Naive B cell (primary cell): ENCODE measurements around the gene CNTN4. TPM values are rescaled to one million over a fixed set of nuclear protein-coding genes. Genes with fewer than 3 reads are reported as not detected.

ENCODE experiments used
- ATAC-seq, 2 donors: fragments of 150-1000 bp; cut with Tn5 transposase; 2 replicates each; pipeline ENCODE4 v1.10.0; 2021; ENCODE audit warnings: low read depth in 2 of 2, mild to moderate bottlenecking in 2 of 2, moderate library complexity in 2 of 2
- DNase-seq: peaks from one replicate; pipeline ENCODE4 v3.0.0; 2022
- H3K27ac Mint-ChIP-seq, 6 donors: one replicate each; pipeline ENCODE4 v1.8.0; 2020 to 2022; ENCODE audit warnings: mild to moderate bottlenecking in 6 of 6, mixed read lengths in 6 of 6, moderate library complexity in 5 of 6, inconsistent platforms in 2 of 6
- H3K27me3 Mint-ChIP-seq, 3 donors: one replicate each; pipeline ENCODE4 v1.8.0; 2021 to 2022; ENCODE audit warnings: mixed read lengths in 3 of 3, mild to moderate bottlenecking in 1 of 3
- H3K36me3 Mint-ChIP-seq, 2 donors: one replicate each; pipeline ENCODE4 v1.8.0; 2020 to 2022; ENCODE audit warnings: mixed read lengths in 2 of 2, inconsistent platforms in 1 of 2, mild to moderate bottlenecking in 1 of 2
- H3K4me1 Mint-ChIP-seq, 3 donors: one replicate each; pipeline ENCODE4 v1.8.0; 2020 to 2022; ENCODE audit warnings: mixed read lengths in 3 of 3, inconsistent platforms in 1 of 3, mild to moderate bottlenecking in 1 of 3, moderate library complexity in 1 of 3
- H3K4me3 Mint-ChIP-seq, 8 donors: one replicate each; pipeline ENCODE4 v1.8.0; 2020 to 2022; ENCODE audit warnings: mild to moderate bottlenecking in 8 of 8, mixed read lengths in 8 of 8, moderate library complexity in 8 of 8, inconsistent platforms in 2 of 8
- H3K9me3 Mint-ChIP-seq, 7 donors: one replicate each; pipeline ENCODE4 v1.8.0; 2020 to 2022; ENCODE audit warnings: mixed read lengths in 7 of 7, mild to moderate bottlenecking in 5 of 7, inconsistent platforms in 2 of 7, moderate library complexity in 1 of 7
- polyA plus RNA-seq, 6 donors: library from polyadenylated mRNA; unstranded; fragments of 300-500 nt; fragmentation: Illumina TruSeq; gene quantifications; one replicate each; pipeline ENCODE4 v1.2.3, GENCODE V29; 2021; ENCODE audit warnings: low read depth in 6 of 6

CNTN4 gene
- polyA plus RNA-seq, 6 donors from 2014 or later: not detected

- peak overlapping the region in 3 of 8 donors; percentile 8 to 21 (median 16) for H3K4me3 Mint-ChIP-seq
- peaks cover 12 to 18% (median 13%) of the 10 kb centered on the region in 3 donors for H3K4me1 Mint-ChIP-seq
- H3K9me3 Mint-ChIP-seq: no peaks in the 10 kb centered on the region
- ATAC-seq (peak; percentile 38 to 51), DNase-seq (peak; percentile 14)
- no peaks in the 10 kb centered on the region for H3K36me3 Mint-ChIP-seq
- no peak overlapping the region for H3K27ac Mint-ChIP-seq
- H3K27me3 Mint-ChIP-seq: peaks cover 0 to 7% (median 3%) of the 10 kb centered on the region in 3 donors
These were observed 983.7 kb downstream of the CNTN4 start for GRCh38 chr3:3082234-3082924.

GRCh38 chr3:3084890-3085289 lies 986.2 kb downstream of the CNTN4 start:
- DNase-seq (no peak), ATAC-seq (no peak)
- Mint-ChIP-seq H3K9me3 (no peaks in the 10 kb centered on the region), H3K4me1 (peaks cover 27 to 34% (median 28%) of the 10 kb centered on the region in 3 donors), H3K4me3 (no peak overlapping the region), H3K36me3 (no peaks in the 10 kb centered on the region), H3K27ac (peak overlapping the region in 1 of 6 donors; percentile 81), H3K27me3 (no peaks in the 10 kb centered on the region)

GRCh38 chr3:3085782-3086181 lies 987.1 kb downstream of the CNTN4 start:
- no peaks in the 10 kb centered on the region for H3K9me3 Mint-ChIP-seq
- no peak for DNase-seq
- H3K27ac Mint-ChIP-seq: no peak overlapping the region
- H3K4me1 Mint-ChIP-seq: peaks cover 27 to 34% (median 28%) of the 10 kb centered on the region in 3 donors
- ATAC-seq: no peak
- H3K36me3 Mint-ChIP-seq: no peaks in the 10 kb centered on the region
- H3K4me3 Mint-ChIP-seq: no peak overlapping the region
- no peaks in the 10 kb centered on the region for H3K27me3 Mint-ChIP-seq

- ATAC-seq: no peak
- no peak for DNase-seq
- H3K27ac Mint-ChIP-seq: peak overlapping the region in 3 of 6 donors; percentile 30 to 51 (median 44)
- no peaks in the 10 kb centered on the region for H3K27me3 Mint-ChIP-seq
- no peak overlapping the region for H3K4me3 Mint-ChIP-seq
- H3K36me3 Mint-ChIP-seq: no peaks in the 10 kb centered on the region
- peaks cover 27 to 34% (median 28%) of the 10 kb centered on the region in 3 donors for H3K4me1 Mint-ChIP-seq
- H3K9me3 Mint-ChIP-seq: no peaks in the 10 kb centered on the region
These were observed 987.6 kb downstream of the CNTN4 start for GRCh38 chr3:3086239-3086638.

- DNase-seq (no peak), ATAC-seq (no peak)
- Mint-ChIP-seq H3K9me3 (no peaks in the 10 kb centered on the region), H3K4me1 (peaks cover 26 to 27% (median 26%) of the 10 kb centered on the region in 3 donors), H3K27ac (no peak overlapping the region), H3K36me3 (no peaks in the 10 kb centered on the region), H3K27me3 (no peaks in the 10 kb centered on the region), H3K4me3 (no peak overlapping the region)
These were observed 988.6 kb downstream of the CNTN4 start for GRCh38 chr3:3087279-3087678.

GRCh38 chr3:3087716-3088465 lies 989.2 kb downstream of the CNTN4 start:
- Mint-ChIP-seq H3K36me3 (no peaks in the 10 kb centered on the region), H3K27ac (no peak overlapping the region), H3K4me3 (no peak overlapping the region), H3K27me3 (no peaks in the 10 kb centered on the region), H3K9me3 (no peaks in the 10 kb centered on the region), H3K4me1 (peaks cover 20% of the 10 kb centered on the region in 3 donors)
- ATAC-seq (no peak), DNase-seq (no peak)

GRCh38 chr3:3089017-3089416 lies 990.4 kb downstream of the CNTN4 start:
- Mint-ChIP-seq H3K9me3 (no peaks in the 10 kb centered on the region), H3K4me3 (peak overlapping the region in 2 of 8 donors; percentile 16 to 17), H3K4me1 (peaks cover 15 to 16% (median 16%) of the 10 kb centered on the region in 3 donors), H3K27me3 (peaks cover 0 to under 1% (median 0%) of the 10 kb centered on the region in 3 donors), H3K27ac (peak overlapping the region in 5 of 6 donors; percentile 0 to 58 (median 52)), H3K36me3 (no peaks in the 10 kb centered on the region)
- DNase-seq: peak; percentile 51
- ATAC-seq: peak; percentile 99 to 100

GRCh38 chr3:3097958-3098357 lies 999.3 kb downstream of the CNTN4 start:
- Mint-ChIP-seq H3K4me3 (no peak overlapping the region), H3K27ac (no peak overlapping the region), H3K4me1 (no peaks in the 10 kb centered on the region), H3K36me3 (no peaks in the 10 kb centered on the region), H3K27me3 (peaks cover 5 to 21% (median 8%) of the 10 kb centered on the region in 3 donors), H3K9me3 (no peaks in the 10 kb centered on the region)
- ATAC-seq (no peak), DNase-seq (no peak)

GRCh38 chr3:3101660-3102458 lies 1003.2 kb downstream of the CNTN4 start:
- H3K4me1 Mint-ChIP-seq: peaks cover 11 to 14% (median 11%) of the 10 kb centered on the region in 3 donors
- DNase-seq: no peak
- H3K36me3 Mint-ChIP-seq: no peaks in the 10 kb centered on the region
- peaks cover 4 to 10% (median 6%) of the 10 kb centered on the region in 3 donors for H3K27me3 Mint-ChIP-seq
- H3K9me3 Mint-ChIP-seq: no peaks in the 10 kb centered on the region
- no peak overlapping the region for H3K27ac Mint-ChIP-seq
- no peak for ATAC-seq
- no peak overlapping the region for H3K4me3 Mint-ChIP-seq

- Mint-ChIP-seq H3K27me3 (peaks cover 0 to 5% (median 0%) of the 10 kb centered on the region in 3 donors), H3K27ac (no peak overlapping the region), H3K36me3 (no peaks in the 10 kb centered on the region), H3K4me3 (no peak overlapping the region), H3K4me1 (peaks cover 11 to 14% (median 11%) of the 10 kb centered on the region in 3 donors), H3K9me3 (no peaks in the 10 kb centered on the region)
- DNase-seq (no peak), ATAC-seq (no peak)
These were observed 1004.1 kb downstream of the CNTN4 start for GRCh38 chr3:3102751-3103150.

GRCh38 chr3:3105246-3105645 lies 1006.6 kb downstream of the CNTN4 start:
- DNase-seq: no peak
- Mint-ChIP-seq H3K27me3 (peaks cover 0 to 5% (median 4%) of the 10 kb centered on the region in 3 donors), H3K9me3 (no peaks in the 10 kb centered on the region), H3K4me3 (peak overlapping the region in 3 of 8 donors; percentile 7 to 54 (median 16)), H3K27ac (peak overlapping the region in 1 of 6 donors; percentile 30), H3K4me1 (peaks cover 11 to 22% (median 11%) of the 10 kb centered on the region in 3 donors), H3K36me3 (no peaks in the 10 kb centered on the region)
- ATAC-seq: no peak

- Mint-ChIP-seq H3K27me3 (peaks cover 0 to 5% (median 4%) of the 10 kb centered on the region in 3 donors), H3K4me1 (peaks cover 11 to 28% (median 14%) of the 10 kb centered on the region in 3 donors), H3K27ac (peak overlapping the region in 2 of 6 donors; percentile 14 to 52), H3K36me3 (no peaks in the 10 kb centered on the region), H3K4me3 (peak overlapping the region in 3 of 8 donors; percentile 7 to 54 (median 16)), H3K9me3 (no peaks in the 10 kb centered on the region)
- no peak for DNase-seq
- ATAC-seq: no peak
These were observed 1007.1 kb downstream of the CNTN4 start for GRCh38 chr3:3105815-3106214.

GRCh38 chr3:3107181-3107580 lies 1008.5 kb downstream of the CNTN4 start:
- Mint-ChIP-seq H3K27me3 (peaks cover 0 to 4% (median 0%) of the 10 kb centered on the region in 3 donors), H3K9me3 (no peaks in the 10 kb centered on the region), H3K27ac (peak overlapping the region in 1 of 6 donors; percentile 1), H3K36me3 (no peaks in the 10 kb centered on the region), H3K4me1 (peaks cover 11 to 30% (median 17%) of the 10 kb centered on the region in 3 donors), H3K4me3 (no peak overlapping the region)
- no peak for ATAC-seq
- no peak for DNase-seq
